ENCODE results near the gene SYTL2. TPM values are rescaled to one million over a fixed set of nuclear protein-coding genes. Genes with fewer than 3 reads are reported as not detected.

Gene SYTL2
- total RNA-seq, 1 experiment from 2014 or later = 57.1 TPM

- Histone ChIP-seq H4K20me1 (ENCODE audit: low read length) (no peaks in the 10 kb centered on the region), H3K4me3 (ENCODE audit: low read length) (no peak overlapping the region), H3K27ac (ENCODE audit: low read length) (no peak overlapping the region), H3F3A (ENCODE audit: low read length, unreplicated experiment) (no peaks in the 10 kb centered on the region), H3K4me1 (ENCODE audit: insufficient read depth, low read length) (peaks cover 27% of the 10 kb centered on the region), H3K9me2 (replicated peaks; ENCODE audit: low read length) (no peaks in the 10 kb centered on the region), H3K36me3 (ENCODE audit: low read depth, low read length) (peaks cover 4% of the 10 kb centered on the region; the same call in 1 of the 2 replicates), H3K9ac (ENCODE audit: low read length) (no peak overlapping the region), H3K79me2 (ENCODE audit: low read length) (peaks cover 67% of the 10 kb centered on the region), H3K27me3 (ENCODE audit: low read length) (no peaks in the 10 kb centered on the region), H3K9me3 (ENCODE audit: low read length) (no peaks in the 10 kb centered on the region), H3K4me2 (ENCODE audit: low read length) (no peak overlapping the region), H2AFZ (ENCODE audit: low read length) (no peak overlapping the region)
- CTCF ChIA-PET = no interaction called here
- DNase-seq = no peak
- intact Hi-C loops (cut with micrococcal nuclease) = no loop called here
- POLR2A ChIA-PET (ENCODE audit: unreplicated experiment) = no interaction called here
- TF ChIP-seq CTCF (conservative IDR thresholded peaks at IDR 0.05; ENCODE audit: low read depth, low read length) (no peak), EZH2 (IDR thresholded peaks at IDR 0.05; ENCODE audit: low read length, unreplicated experiment) (no peak), EZH2phosphoT487 (IDR thresholded peaks at IDR 0.05; ENCODE audit: borderline replicate concordance, low read length) (no peak)
- no peak for ATAC-seq
- no TSS peak for BruUV-seq (replicated peaks)
Observed at GRCh38 chr11:85806876-85807275, 4.1 kb downstream of the SYTL2 start.

- ChIA-PET POLR2A (ENCODE audit: unreplicated experiment) (no interaction called here), CTCF (no interaction called here)
- Histone ChIP-seq H3K4me2 (ENCODE audit: low read length) (no peak overlapping the region), H3K9me3 (ENCODE audit: low read length) (no peaks in the 10 kb centered on the region), H3K9ac (ENCODE audit: low read length) (no peak overlapping the region), H3K36me3 (ENCODE audit: low read depth, low read length) (peaks cover 4% of the 10 kb centered on the region; the same call in 1 of the 2 replicates), H3K4me1 (ENCODE audit: insufficient read depth, low read length) (peaks cover 21% of the 10 kb centered on the region), H4K20me1 (ENCODE audit: low read length) (no peaks in the 10 kb centered on the region), H3K27me3 (ENCODE audit: low read length) (no peaks in the 10 kb centered on the region), H3F3A (ENCODE audit: low read length, unreplicated experiment) (no peaks in the 10 kb centered on the region), H2AFZ (ENCODE audit: low read length) (no peak overlapping the region), H3K9me2 (replicated peaks; ENCODE audit: low read length) (no peaks in the 10 kb centered on the region), H3K4me3 (ENCODE audit: low read length) (no peak overlapping the region), H3K27ac (ENCODE audit: low read length) (no peak overlapping the region), H3K79me2 (ENCODE audit: low read length) (peaks cover 71% of the 10 kb centered on the region)
- no TSS peak for BruUV-seq (replicated peaks)
- no peak for TF ChIP-seq EZH2 (IDR thresholded peaks at IDR 0.05; ENCODE audit: low read length, unreplicated experiment)
- TF ChIP-seq EZH2phosphoT487 (IDR thresholded peaks at IDR 0.05; ENCODE audit: borderline replicate concordance, low read length) = no peak
- TF ChIP-seq CTCF (conservative IDR thresholded peaks at IDR 0.05; ENCODE audit: low read depth, low read length) = no peak
- DNase-seq = no peak
- intact Hi-C loops (cut with micrococcal nuclease) = no loop called here
- no peak for ATAC-seq
Observed at GRCh38 chr11:85806016-85806415, 4.9 kb downstream of the SYTL2 start.

- no peaks in the 10 kb centered on the region for H3F3A ChIP-seq (ENCODE audit: low read length, unreplicated experiment)
- H3K27me3 ChIP-seq (ENCODE audit: low read length) = no peaks in the 10 kb centered on the region
- H4K20me1 ChIP-seq (ENCODE audit: low read length) = no peaks in the 10 kb centered on the region
- H3K4me3 ChIP-seq (ENCODE audit: low read length) = no peak overlapping the region
- peaks cover 4% of the 10 kb centered on the region; the same call in 1 of the 2 replicates for H3K36me3 ChIP-seq (ENCODE audit: low read depth, low read length)
- ChIA-PET CTCF (no interaction called here), POLR2A (ENCODE audit: unreplicated experiment) (no interaction called here)
- no peaks in the 10 kb centered on the region for H3K9me2 ChIP-seq (replicated peaks; ENCODE audit: low read length)
- H3K9ac ChIP-seq (ENCODE audit: low read length) = no peak overlapping the region
- H3K79me2 ChIP-seq (ENCODE audit: low read length) = peaks cover 73% of the 10 kb centered on the region
- intact Hi-C loops (cut with micrococcal nuclease) = no loop called here
- ATAC-seq (no peak), DNase-seq (no peak)
- BruUV-seq (replicated peaks) = no TSS peak
- no peaks in the 10 kb centered on the region for H3K9me3 ChIP-seq (ENCODE audit: low read length)
- H3K4me2 ChIP-seq (ENCODE audit: low read length) = no peak overlapping the region
- peaks cover 23% of the 10 kb centered on the region for H3K4me1 ChIP-seq (ENCODE audit: insufficient read depth, low read length)
- H2AFZ ChIP-seq (ENCODE audit: low read length) = no peak overlapping the region
- TF ChIP-seq CTCF (conservative IDR thresholded peaks at IDR 0.05; ENCODE audit: low read depth, low read length) (no peak), EZH2 (IDR thresholded peaks at IDR 0.05; ENCODE audit: low read length, unreplicated experiment) (no peak), EZH2phosphoT487 (IDR thresholded peaks at IDR 0.05; ENCODE audit: borderline replicate concordance, low read length) (no peak)
- H3K27ac ChIP-seq (ENCODE audit: low read length) = no peak overlapping the region
Observed at GRCh38 chr11:85805387-85805786, 5.6 kb downstream of the SYTL2 start.

All from PC-3 (cell line).